ENCODE results near the gene SLC45A1. TPM values are rescaled to one million over a fixed set of nuclear protein-coding genes. Genes with fewer than 3 reads are reported as not detected.

The SLC45A1 gene
- polyA plus RNA-seq, 1 donor (not counting 4 experiments of a cell fraction or from before 2014, with no cell fraction given), result 0.14 TPM

- TF ChIP-seq CTCF (optimal IDR thresholded peaks at IDR 0.05 in 1 of 3, IDR thresholded peaks at IDR 0.05 in 1 of 3, conservative IDR thresholded peaks at IDR 0.05 in 1 of 3; ENCODE audit: extremely low read depth in 1 of 3, insufficient read depth in 2 of 3, low read length in 3 of 3) (no peak), EZH2 (IDR thresholded peaks at IDR 0.05; ENCODE audit: low read length) (no peak)
- H3K9me3 ChIP-seq (ENCODE audit: control insufficient read depth, low read depth, low read length), result no peaks in the 10 kb centered on the region
- dilution Hi-C loops (cut with MboI; ENCODE audit: extremely low pct_ligation_motif_present, low sequenced_read_pairs), result no loop called here
- H3K4me3 ChIP-seq (ENCODE audit: control insufficient read depth in 2 of 3, extremely low read depth in 1 of 3, insufficient read depth in 2 of 3, low read depth in 1 of 3, low read length in 3 of 3), result no peak overlapping the region
- H3K9me1 ChIP-seq (ENCODE audit: control insufficient read depth, extremely low read depth, insufficient read depth, low read length), result no peaks in the 10 kb centered on the region
- H3K36me3 ChIP-seq (ENCODE audit: control insufficient read depth in 2 of 2, extremely low read depth in 1 of 2, insufficient read depth in 2 of 2, low read length in 2 of 2), result peaks cover 32 to 48% of the 10 kb centered on the region in 2 experiments
- DNase-seq (ENCODE audit: low read depth, low spot score), result no peak
- FAIRE-seq, result no peak
- no peak overlapping the region for H3K9ac ChIP-seq (ENCODE audit: control insufficient read depth, extremely low read depth, insufficient read depth, low read length)
- no peaks in the 10 kb centered on the region for H3K79me2 ChIP-seq (ENCODE audit: control insufficient read depth, insufficient read depth, low read length)
- no peaks in the 10 kb centered on the region for H3K27me3 ChIP-seq (ENCODE audit: control insufficient read depth, extremely low read depth, insufficient read depth, low read length)
- H3K4me1 ChIP-seq (ENCODE audit: control insufficient read depth, extremely low read depth, insufficient read depth, low read length), result no peaks in the 10 kb centered on the region
- H3K4me2 ChIP-seq (ENCODE audit: control insufficient read depth, extremely low read depth, insufficient read depth, low read depth, low read length), result no peak overlapping the region
- no peak overlapping the region for H3K27ac ChIP-seq (ENCODE audit: control insufficient read depth, insufficient read depth, low read length)
- H4K20me1 ChIP-seq (ENCODE audit: control insufficient read depth, extremely low read depth, insufficient read depth, low read length), result no peaks in the 10 kb centered on the region
- no peak overlapping the region for H2AFZ ChIP-seq (ENCODE audit: control insufficient read depth, low read length)
Measured at GRCh38 chr1:8358241-8358896, 40.5 kb downstream of the SLC45A1 start.

GRCh38 chr1:8358897-8359616 lies 41.1 kb downstream of the SLC45A1 start:
- peaks cover 34 to 46% of the 10 kb centered on the region in 2 experiments for H3K36me3 ChIP-seq (ENCODE audit: control insufficient read depth in 2 of 2, extremely low read depth in 1 of 2, insufficient read depth in 2 of 2, low read length in 2 of 2)
- H3K4me2 ChIP-seq (ENCODE audit: control insufficient read depth, extremely low read depth, insufficient read depth, low read depth, low read length), result no peak overlapping the region
- DNase-seq (ENCODE audit: low read depth, low spot score) (no peak), FAIRE-seq (no peak)
- H3K9me3 ChIP-seq (ENCODE audit: control insufficient read depth, low read depth, low read length), result no peaks in the 10 kb centered on the region
- no peaks in the 10 kb centered on the region for H3K9me1 ChIP-seq (ENCODE audit: control insufficient read depth, extremely low read depth, insufficient read depth, low read length)
- TF ChIP-seq CTCF (optimal IDR thresholded peaks at IDR 0.05 in 1 of 3, IDR thresholded peaks at IDR 0.05 in 1 of 3, conservative IDR thresholded peaks at IDR 0.05 in 1 of 3; ENCODE audit: extremely low read depth in 1 of 3, insufficient read depth in 2 of 3, low read length in 3 of 3), result no peak
- TF ChIP-seq EZH2 (IDR thresholded peaks at IDR 0.05; ENCODE audit: low read length), result no peak
- no peaks in the 10 kb centered on the region for H3K27me3 ChIP-seq (ENCODE audit: control insufficient read depth, extremely low read depth, insufficient read depth, low read length)
- H3K79me2 ChIP-seq (ENCODE audit: control insufficient read depth, insufficient read depth, low read length), result no peaks in the 10 kb centered on the region
- no peak overlapping the region for H2AFZ ChIP-seq (ENCODE audit: control insufficient read depth, low read length)
- no peaks in the 10 kb centered on the region for H3K4me1 ChIP-seq (ENCODE audit: control insufficient read depth, extremely low read depth, insufficient read depth, low read length)
- no peak overlapping the region for H3K4me3 ChIP-seq (ENCODE audit: control insufficient read depth in 2 of 3, extremely low read depth in 1 of 3, insufficient read depth in 2 of 3, low read depth in 1 of 3, low read length in 3 of 3)
- no peak overlapping the region for H3K9ac ChIP-seq (ENCODE audit: control insufficient read depth, extremely low read depth, insufficient read depth, low read length)
- no peaks in the 10 kb centered on the region for H4K20me1 ChIP-seq (ENCODE audit: control insufficient read depth, extremely low read depth, insufficient read depth, low read length)
- H3K27ac ChIP-seq (ENCODE audit: control insufficient read depth, insufficient read depth, low read length), result no peak overlapping the region
- dilution Hi-C loops (cut with MboI; ENCODE audit: extremely low pct_ligation_motif_present, low sequenced_read_pairs), result no loop called here
